GM06990 (cell line): ENCODE results near the gene THBS2.
"Not testable (repeated sequence)": the region's sequence is repeated elsewhere in the genome, so short reads cannot be mapped to it uniquely, and the experiment has no call there.

Experiments
- DNase-seq: peaks from one replicate; pipeline ENCODE4 v3.0.0-alpha.2; 2011; ENCODE audit not compliant: insufficient read length; ENCODE audit errors: extremely low read depth
- H3K27me3 ChIP-seq: replicated peaks from 2 replicates; pipeline ENCODE4 v1.6.0; 2011; ENCODE audit warnings: low read length; ENCODE audit not compliant: control insufficient read depth, insufficient read depth
- H3K36me3 ChIP-seq: 2 replicates; pipeline ENCODE4 v1.5.1; 2011; ENCODE audit warnings: low read length; ENCODE audit not compliant: control insufficient read depth, insufficient read depth
- H3K4me3 ChIP-seq: replicated peaks from 2 replicates; pipeline ENCODE4 v1.5.1; 2011; ENCODE audit warnings: low read depth, mild to moderate bottlenecking, control low read depth, low read length
- TF ChIP-seq, protein P1 (sequence below): IDR thresholded peaks from 2 replicates; pipeline ENCODE4 v1.5.1; 2011; ENCODE audit warnings: low read length, control low read depth, mild to moderate bottlenecking, inconsistent platforms; ENCODE audit not compliant: insufficient read depth, poor library complexity, severe bottlenecking

Gene THBS2

DNA sequence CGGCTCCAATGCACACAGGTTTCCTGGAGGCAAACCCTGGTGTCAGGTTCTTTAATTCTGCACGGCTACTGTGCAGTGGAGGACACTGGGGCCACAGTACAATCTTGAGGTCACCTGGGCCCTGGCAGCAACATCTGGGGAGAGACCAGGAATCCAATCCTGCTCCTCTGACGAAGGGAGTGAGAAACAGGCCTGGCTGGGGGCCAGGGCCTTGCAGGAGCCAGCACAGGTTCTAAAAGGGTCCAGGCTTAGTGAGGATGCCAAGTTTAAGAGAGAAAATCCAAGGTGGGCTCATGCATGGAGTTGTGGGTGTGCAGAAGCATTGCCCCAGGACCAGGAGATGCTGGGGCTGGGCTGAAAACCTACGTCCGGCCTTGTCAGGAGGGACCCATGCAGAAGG lies 12.6 kb upstream of the THBS2 start:
- H3K36me3 ChIP-seq = no peaks in the 10 kb centered on the region
- DNase-seq = no peak
- TF ChIP-seq, protein P1, sequence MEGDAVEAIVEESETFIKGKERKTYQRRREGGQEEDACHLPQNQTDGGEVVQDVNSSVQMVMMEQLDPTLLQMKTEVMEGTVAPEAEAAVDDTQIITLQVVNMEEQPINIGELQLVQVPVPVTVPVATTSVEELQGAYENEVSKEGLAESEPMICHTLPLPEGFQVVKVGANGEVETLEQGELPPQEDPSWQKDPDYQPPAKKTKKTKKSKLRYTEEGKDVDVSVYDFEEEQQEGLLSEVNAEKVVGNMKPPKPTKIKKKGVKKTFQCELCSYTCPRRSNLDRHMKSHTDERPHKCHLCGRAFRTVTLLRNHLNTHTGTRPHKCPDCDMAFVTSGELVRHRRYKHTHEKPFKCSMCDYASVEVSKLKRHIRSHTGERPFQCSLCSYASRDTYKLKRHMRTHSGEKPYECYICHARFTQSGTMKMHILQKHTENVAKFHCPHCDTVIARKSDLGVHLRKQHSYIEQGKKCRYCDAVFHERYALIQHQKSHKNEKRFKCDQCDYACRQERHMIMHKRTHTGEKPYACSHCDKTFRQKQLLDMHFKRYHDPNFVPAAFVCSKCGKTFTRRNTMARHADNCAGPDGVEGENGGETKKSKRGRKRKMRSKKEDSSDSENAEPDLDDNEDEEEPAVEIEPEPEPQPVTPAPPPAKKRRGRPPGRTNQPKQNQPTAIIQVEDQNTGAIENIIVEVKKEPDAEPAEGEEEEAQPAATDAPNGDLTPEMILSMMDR = no peak
- H3K4me3 ChIP-seq = no peak overlapping the region
- H3K27me3 ChIP-seq = no peaks in the 10 kb centered on the region

DNA sequence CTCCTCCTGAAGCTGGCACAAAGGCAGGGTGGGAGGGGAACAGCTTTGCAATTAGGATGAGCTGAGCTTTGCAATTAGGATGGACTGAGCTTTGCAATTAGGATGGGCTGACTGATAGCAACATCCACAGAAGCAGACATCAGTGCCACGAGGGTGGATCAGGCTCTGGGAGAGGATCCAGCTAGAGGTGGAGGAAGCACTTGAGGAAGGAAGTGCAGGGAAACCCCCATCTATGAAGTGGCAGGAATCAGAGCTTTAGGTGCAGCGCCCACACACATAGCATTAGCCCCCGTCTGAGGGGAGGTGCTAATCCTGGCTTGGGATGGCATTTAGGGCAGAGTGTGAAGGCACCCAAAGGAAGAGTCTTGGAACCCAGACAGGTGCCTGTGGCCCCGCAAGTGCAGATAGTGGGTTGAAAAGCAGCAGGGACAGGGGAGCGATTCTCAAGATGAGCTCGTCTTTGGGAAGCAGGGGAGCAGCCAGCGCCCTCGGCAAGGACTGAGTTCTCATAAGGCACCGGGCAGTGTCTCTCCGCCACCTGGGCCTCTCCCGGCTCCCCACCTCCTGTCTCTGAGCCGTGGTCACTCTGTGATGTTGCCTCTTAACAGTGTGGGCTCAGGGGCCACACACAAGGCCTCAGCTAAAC lies 12.0 kb upstream of the THBS2 start:
- no peak for DNase-seq
- TF ChIP-seq, protein P1 = no peak
- Histone ChIP-seq H3K36me3 (no peaks in the 10 kb centered on the region), H3K27me3 (no peaks in the 10 kb centered on the region), H3K4me3 (no peak overlapping the region)

DNA sequence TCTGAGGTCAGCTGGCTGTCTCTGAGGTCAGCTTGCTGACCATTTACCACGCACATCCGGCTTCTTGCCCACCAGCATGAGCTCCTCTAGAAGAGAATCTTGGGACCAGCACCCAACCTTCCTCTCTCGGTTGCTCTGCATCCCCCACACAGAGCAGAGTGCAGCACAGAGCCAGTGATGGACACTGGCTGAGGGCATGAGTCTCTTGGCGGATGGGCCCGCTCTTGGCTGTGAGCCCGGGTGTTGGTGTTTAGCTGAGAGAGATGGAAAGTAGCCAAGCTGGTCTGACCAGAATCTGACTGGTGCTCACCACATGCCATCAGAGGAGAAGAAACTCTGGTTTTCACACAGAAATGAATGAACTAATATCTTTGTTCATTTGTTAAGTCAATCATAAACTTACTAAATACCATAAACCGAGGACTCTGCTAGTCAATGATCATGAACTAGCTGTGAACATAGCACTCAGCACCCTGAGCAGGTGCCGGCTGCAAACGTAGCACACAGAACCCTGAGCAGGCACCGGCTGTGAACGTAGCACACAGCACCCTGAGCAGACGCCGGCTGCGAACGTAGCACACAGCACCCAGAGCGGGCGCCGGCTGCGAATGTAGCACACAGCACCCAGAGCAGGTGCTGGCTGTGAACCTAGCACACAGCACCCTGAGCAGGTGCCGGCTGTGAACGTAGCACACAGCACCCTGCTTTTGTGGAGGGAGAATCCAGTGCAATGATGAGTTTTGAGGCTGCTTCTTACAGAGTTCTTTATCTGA lies 10.4 kb upstream of the THBS2 start:
- Histone ChIP-seq H3K36me3 (no peaks in the 10 kb centered on the region), H3K4me3 (no peak overlapping the region), H3K27me3 (no peaks in the 10 kb centered on the region)
- TF ChIP-seq, protein P1 = no peak
- no peak for DNase-seq

DNA sequence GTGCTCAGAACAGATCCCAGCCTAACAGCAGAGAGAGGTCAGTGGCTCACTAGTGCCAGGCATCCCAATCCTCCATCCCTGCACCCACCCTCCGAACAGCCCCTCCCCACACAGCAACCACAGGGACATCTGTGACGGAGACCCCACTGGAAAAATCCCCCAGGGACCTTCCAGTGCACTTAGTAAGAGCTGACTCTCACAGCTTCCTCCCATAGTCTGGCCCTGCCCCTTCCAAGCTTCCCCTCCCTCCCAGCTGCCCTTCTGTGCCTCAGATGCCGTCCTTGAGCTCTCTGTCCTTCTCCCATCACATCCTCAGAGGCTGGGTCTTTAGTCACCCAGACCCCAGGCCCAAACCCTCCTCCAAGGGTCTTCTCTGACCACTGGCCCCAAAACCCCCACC lies 9.7 kb upstream of the THBS2 start:
- DNase-seq = no peak
- Histone ChIP-seq H3K36me3 (no peaks in the 10 kb centered on the region), H3K4me3 (no peak overlapping the region), H3K27me3 (no peaks in the 10 kb centered on the region)
- TF ChIP-seq, protein P1 = no peak

DNA sequence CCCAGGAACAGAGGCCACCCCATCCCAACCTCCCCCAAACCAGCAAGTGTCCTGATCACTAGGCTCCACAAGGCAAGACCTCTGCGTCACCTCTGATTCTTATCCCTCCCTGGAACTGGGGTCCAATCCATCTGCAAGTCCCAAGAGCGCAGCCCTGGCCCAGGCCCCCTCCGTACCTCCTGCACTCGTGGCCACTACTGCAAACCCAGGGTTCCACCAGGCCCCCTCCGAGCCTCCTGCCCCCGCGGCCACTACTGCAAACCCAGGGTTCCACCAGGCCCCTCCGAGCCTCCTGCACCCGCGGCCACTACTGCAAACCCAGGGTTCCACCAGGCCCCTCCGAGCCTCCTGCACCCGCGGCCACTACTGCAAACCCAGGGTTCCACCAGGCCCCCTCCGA lies 9.0 kb upstream of the THBS2 start:
- not testable (repeated sequence) for DNase-seq, H3K4me3 ChIP-seq, H3K36me3 ChIP-seq, H3K27me3 ChIP-seq

DNA sequence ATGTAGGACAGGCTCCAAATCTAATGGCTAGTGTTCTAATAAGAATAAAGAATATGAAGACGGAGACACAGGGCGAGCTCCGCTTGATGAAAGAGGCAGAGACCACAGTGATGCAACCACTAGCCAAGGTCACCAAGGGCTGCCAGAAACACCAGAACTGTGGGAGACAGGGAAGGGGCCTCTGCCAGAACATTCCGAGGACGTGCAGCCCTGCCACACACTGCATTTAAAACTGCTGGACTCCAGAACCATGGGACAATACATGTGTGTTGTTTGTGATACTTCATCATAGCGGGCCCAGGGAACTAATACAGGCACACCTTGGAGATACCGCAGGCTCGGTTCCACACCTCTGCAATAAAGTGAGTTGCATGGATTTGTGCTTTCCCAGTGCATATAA lies 2.9 kb upstream of the THBS2 start:
- H3K36me3 ChIP-seq = no peaks in the 10 kb centered on the region
- H3K4me3 ChIP-seq = no peak overlapping the region
- DNase-seq = no peak
- no peaks in the 10 kb centered on the region for H3K27me3 ChIP-seq
- TF ChIP-seq, protein P1 = no peak
